ENCODE results near the gene RALA.
"Not testable (repeated sequence)": the region's sequence is repeated elsewhere in the genome, so short reads cannot be mapped to it uniquely, and the experiment has no call there.

Gene RALA

GRCh38 chr7:39688611-39689480 lies 65.5 kb downstream of the RALA start:
- DNase-seq, result no peak

GRCh38 chr7:39691821-39692220 lies 68.4 kb downstream of the RALA start:
- no peak for DNase-seq

GRCh38 chr7:39693086-39693485 lies 69.7 kb downstream of the RALA start:
- DNase-seq, result not testable (repeated sequence)

- DNase-seq, result no peak
Measured at GRCh38 chr7:39693812-39694211, 70.4 kb downstream of the RALA start.

- DNase-seq, result no peak
Measured at GRCh38 chr7:39695852-39696586, 72.6 kb downstream of the RALA start.

- no peak for DNase-seq
Measured at GRCh38 chr7:39696631-39697030, 73.3 kb downstream of the RALA start.

GRCh38 chr7:39697483-39697882 lies 74.1 kb downstream of the RALA start:
- no peak for DNase-seq

- DNase-seq, result no peak
Measured at GRCh38 chr7:39700165-39700564, 76.8 kb downstream of the RALA start.

GRCh38 chr7:39700932-39701331 lies 77.6 kb downstream of the RALA start:
- peak; percentile 53 for DNase-seq

- no peak for DNase-seq
Measured at GRCh38 chr7:39702133-39702532, 78.8 kb downstream of the RALA start.

GRCh38 chr7:39703144-39703543 lies 79.8 kb downstream of the RALA start:
- DNase-seq, result no peak

GRCh38 chr7:39709029-39709428 lies 85.7 kb downstream of the RALA start:
- no peak for DNase-seq

- DNase-seq, result peak; percentile 96
Measured at GRCh38 chr7:39709768-39710311, 86.5 kb downstream of the RALA start.

- no peak for DNase-seq
Measured at GRCh38 chr7:39712751-39713150, 89.4 kb downstream of the RALA start.

- DNase-seq, result no peak
Measured at GRCh38 chr7:39714447-39715091, 91.2 kb downstream of the RALA start.

- no peak for DNase-seq
Measured at GRCh38 chr7:39720586-39720985, 97.2 kb downstream of the RALA start.

GRCh38 chr7:39721345-39721744 lies 98.0 kb downstream of the RALA start:
- DNase-seq, result no peak

GRCh38 chr7:39721919-39722597 lies 98.7 kb downstream of the RALA start:
- DNase-seq, result no peak

GRCh38 chr7:39727231-39728012 lies 104.0 kb downstream of the RALA start:
- DNase-seq, result no peak

GRCh38 chr7:39732837-39733804 lies 109.7 kb downstream of the RALA start:
- DNase-seq, result peak; percentile 98

Data from femur (tissue), 1 donor.